Measurements from ENCODE around the gene PLXNA3.

Gene PLXNA3

DNA sequence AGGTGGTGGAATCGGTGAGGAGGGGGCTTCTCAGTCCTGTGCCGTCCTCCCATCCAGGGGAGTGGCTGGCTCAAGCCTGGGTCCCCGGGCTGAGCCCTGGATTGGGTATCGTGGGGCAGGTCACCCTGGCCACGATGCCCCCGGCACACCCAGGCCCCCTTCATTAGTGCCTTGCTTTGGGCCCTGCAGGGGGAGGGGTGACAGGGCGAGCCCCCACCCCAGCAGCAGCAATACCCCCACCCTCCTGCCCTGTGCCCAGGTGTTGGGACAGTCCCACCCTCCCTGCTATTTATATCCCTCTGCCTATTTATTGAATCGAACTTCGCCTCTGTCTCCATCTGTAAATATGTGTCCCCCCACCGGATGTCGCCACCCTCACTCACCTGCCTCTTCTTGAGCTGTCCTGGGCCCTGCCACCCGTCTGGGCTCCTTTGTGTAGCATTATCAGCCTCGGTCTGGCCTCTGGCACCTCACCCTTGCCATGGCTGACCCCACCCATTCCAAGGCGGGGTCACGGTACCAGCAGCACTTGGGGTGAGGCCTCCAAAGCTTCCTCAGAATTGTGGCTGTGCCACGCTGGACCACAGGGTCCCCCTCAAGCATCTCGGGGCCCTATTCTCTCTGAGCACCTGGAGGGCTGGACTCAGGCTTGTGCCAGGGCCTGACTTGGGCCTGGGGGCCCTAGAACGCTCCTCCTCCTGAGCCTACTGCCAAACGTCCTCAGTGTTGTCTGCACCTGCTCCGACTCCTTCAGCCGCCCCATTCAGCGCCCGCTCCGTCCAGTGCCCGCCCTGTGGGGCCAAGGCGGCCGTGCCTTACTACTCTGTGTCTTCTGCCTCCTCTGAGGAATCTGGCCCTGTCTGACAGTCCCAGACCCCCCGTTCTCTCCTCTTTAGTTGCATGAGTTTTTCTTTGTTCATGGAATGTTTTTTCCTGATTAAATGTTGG, 14.9 kb downstream of the PLXNA3 start:
- Histone ChIP-seq H3K79me2 (ENCODE audit: insufficient read depth, low read length) (no peaks in the 10 kb centered on the region), H3K4me3 (ENCODE audit: insufficient read depth, low read length, poor library complexity, severe bottlenecking) (no peak overlapping the region), H3K9ac (ENCODE audit: low read length) (no peak overlapping the region), H3K36me3 (ENCODE audit: low read length) (no peaks in the 10 kb centered on the region), H2AFZ (ENCODE audit: low read depth, low read length, severe bottlenecking) (no peak overlapping the region), H3K27me3 (ENCODE audit: low read length) (no peaks in the 10 kb centered on the region), H3K9me2 (replicated peaks; ENCODE audit: insufficient read depth, low read length) (no peaks in the 10 kb centered on the region), H3F3A (ENCODE audit: insufficient read depth) (peaks cover 10% of the 10 kb centered on the region; the same call in 1 of the 2 replicates), H3K9me3 (ENCODE audit: insufficient read depth, low read length) (no peaks in the 10 kb centered on the region), H3K27ac (ENCODE audit: low read depth, low read length) (no peak overlapping the region), H4K20me1 (ENCODE audit: low read depth, low read length) (no peaks in the 10 kb centered on the region), H3K4me2 (ENCODE audit: low read depth, low read length, poor library complexity, severe bottlenecking) (no peak overlapping the region)
- TF ChIP-seq, protein P1, sequence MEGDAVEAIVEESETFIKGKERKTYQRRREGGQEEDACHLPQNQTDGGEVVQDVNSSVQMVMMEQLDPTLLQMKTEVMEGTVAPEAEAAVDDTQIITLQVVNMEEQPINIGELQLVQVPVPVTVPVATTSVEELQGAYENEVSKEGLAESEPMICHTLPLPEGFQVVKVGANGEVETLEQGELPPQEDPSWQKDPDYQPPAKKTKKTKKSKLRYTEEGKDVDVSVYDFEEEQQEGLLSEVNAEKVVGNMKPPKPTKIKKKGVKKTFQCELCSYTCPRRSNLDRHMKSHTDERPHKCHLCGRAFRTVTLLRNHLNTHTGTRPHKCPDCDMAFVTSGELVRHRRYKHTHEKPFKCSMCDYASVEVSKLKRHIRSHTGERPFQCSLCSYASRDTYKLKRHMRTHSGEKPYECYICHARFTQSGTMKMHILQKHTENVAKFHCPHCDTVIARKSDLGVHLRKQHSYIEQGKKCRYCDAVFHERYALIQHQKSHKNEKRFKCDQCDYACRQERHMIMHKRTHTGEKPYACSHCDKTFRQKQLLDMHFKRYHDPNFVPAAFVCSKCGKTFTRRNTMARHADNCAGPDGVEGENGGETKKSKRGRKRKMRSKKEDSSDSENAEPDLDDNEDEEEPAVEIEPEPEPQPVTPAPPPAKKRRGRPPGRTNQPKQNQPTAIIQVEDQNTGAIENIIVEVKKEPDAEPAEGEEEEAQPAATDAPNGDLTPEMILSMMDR (IDR thresholded peaks at IDR 0.05; ENCODE audit: insufficient read depth, low read length, poor library complexity, severe bottlenecking): no peak
- TF ChIP-seq EZH2phosphoT487 (conservative IDR thresholded peaks at IDR 0.05; ENCODE audit: low read length): no peak

DNA sequence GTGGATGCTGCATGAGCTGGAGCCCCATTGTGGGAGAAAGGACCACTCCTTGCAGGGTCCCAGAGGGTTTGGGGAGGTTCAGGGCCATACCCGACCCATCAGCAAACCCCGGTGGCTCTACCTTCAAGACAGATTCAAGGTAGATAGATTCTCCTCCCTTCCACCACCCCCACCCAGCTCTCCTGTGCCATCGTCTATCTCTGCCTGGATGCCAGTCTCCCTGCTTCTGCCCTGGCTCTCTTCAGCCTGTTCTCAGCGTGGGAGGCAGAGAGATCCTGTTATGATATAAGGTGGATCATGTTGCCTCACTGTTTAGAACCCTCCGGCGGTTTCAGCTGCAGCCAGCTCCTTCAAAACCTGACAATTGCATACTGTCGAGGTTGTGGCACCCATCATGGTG, 15.6 kb downstream of the PLXNA3 start:
- no peak for TF ChIP-seq EZH2phosphoT487 (conservative IDR thresholded peaks at IDR 0.05; ENCODE audit: low read length)
- TF ChIP-seq, protein P1 (IDR thresholded peaks at IDR 0.05; ENCODE audit: insufficient read depth, low read length, poor library complexity, severe bottlenecking): no peak
- Histone ChIP-seq H3K27me3 (ENCODE audit: low read length) (no peaks in the 10 kb centered on the region), H3K27ac (ENCODE audit: low read depth, low read length) (no peak overlapping the region), H3K9ac (ENCODE audit: low read length) (no peak overlapping the region), H3K4me2 (ENCODE audit: low read depth, low read length, poor library complexity, severe bottlenecking) (no peak overlapping the region), H3K79me2 (ENCODE audit: insufficient read depth, low read length) (no peaks in the 10 kb centered on the region), H3K4me3 (ENCODE audit: insufficient read depth, low read length, poor library complexity, severe bottlenecking) (no peak overlapping the region), H2AFZ (ENCODE audit: low read depth, low read length, severe bottlenecking) (no peak overlapping the region), H3K9me2 (replicated peaks; ENCODE audit: insufficient read depth, low read length) (no peaks in the 10 kb centered on the region), H3K36me3 (ENCODE audit: low read length) (no peaks in the 10 kb centered on the region), H3F3A (ENCODE audit: insufficient read depth) (peaks cover 10% of the 10 kb centered on the region; the same call in 1 of the 2 replicates), H3K9me3 (ENCODE audit: insufficient read depth, low read length) (no peaks in the 10 kb centered on the region), H4K20me1 (ENCODE audit: low read depth, low read length) (no peaks in the 10 kb centered on the region)

DNA sequence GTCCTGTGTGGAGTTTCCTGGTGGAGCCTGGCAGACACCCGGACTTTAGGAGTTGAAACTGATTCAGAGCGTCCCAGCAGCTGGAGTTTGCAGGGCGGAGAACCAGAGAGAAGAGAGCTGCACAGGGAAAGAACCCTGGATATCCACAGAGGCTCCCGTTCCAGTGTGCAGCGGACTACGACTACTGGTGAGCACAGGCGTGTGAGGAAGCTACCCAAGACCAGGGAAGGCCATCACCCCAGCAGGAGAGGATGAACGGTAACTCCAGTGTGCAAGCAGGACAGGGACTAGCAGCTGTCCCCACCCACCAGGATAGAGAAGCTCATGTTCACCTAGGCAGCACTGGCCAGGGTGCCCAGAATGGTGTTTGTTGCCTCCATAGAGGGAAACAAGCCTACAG, 18.7 kb downstream of the PLXNA3 start:
- Histone ChIP-seq H3K9me3 (ENCODE audit: insufficient read depth, low read length) (no peaks in the 10 kb centered on the region), H3K27me3 (ENCODE audit: low read length) (no peaks in the 10 kb centered on the region), H3K27ac (ENCODE audit: low read depth, low read length) (no peak overlapping the region), H3K9ac (ENCODE audit: low read length) (no peak overlapping the region), H3K4me3 (ENCODE audit: insufficient read depth, low read length, poor library complexity, severe bottlenecking) (no peak overlapping the region), H3K9me2 (replicated peaks; ENCODE audit: insufficient read depth, low read length) (no peaks in the 10 kb centered on the region), H3K4me2 (ENCODE audit: low read depth, low read length, poor library complexity, severe bottlenecking) (no peak overlapping the region), H2AFZ (ENCODE audit: low read depth, low read length, severe bottlenecking) (no peak overlapping the region), H3F3A (ENCODE audit: insufficient read depth) (peaks cover 18% of the 10 kb centered on the region), H3K36me3 (ENCODE audit: low read length) (no peaks in the 10 kb centered on the region), H4K20me1 (ENCODE audit: low read depth, low read length) (no peaks in the 10 kb centered on the region), H3K79me2 (ENCODE audit: insufficient read depth, low read length) (no peaks in the 10 kb centered on the region)
- TF ChIP-seq, protein P1 (IDR thresholded peaks at IDR 0.05; ENCODE audit: insufficient read depth, low read length, poor library complexity, severe bottlenecking): no peak
- no peak for TF ChIP-seq EZH2phosphoT487 (conservative IDR thresholded peaks at IDR 0.05; ENCODE audit: low read length)
